Measurements from ENCODE around the gene CST6. TPM values are rescaled to one million over a fixed set of nuclear protein-coding genes. Genes with fewer than 3 reads are reported as not detected.
A peak's percentile ranks its signal among the peaks of the same experiment; 100 is the strongest.

Gene CST6
- total and polyA plus RNA-seq, 8 donors = 0.50 to 47.8 (median 6.6) TPM; not detected in 5

GRCh38 chr11:65978391-65979238, 33.2 kb upstream of the CST6 start:
- 89 to 95% (median 91%) methylated on average over 33 to 34 of the region's 34 CpGs for WGBS, 5 donors
- no peaks in the 10 kb centered on the region for H3K27me3 ChIP-seq
- no peak for DNase-seq

GRCh38 chr11:65979261-65979759, 32.5 kb upstream of the CST6 start:
- Histone ChIP-seq H3K4me1 (no peaks in the 10 kb centered on the region), H3K4me3 (no peak overlapping the region), H3K9me3 (no peaks in the 10 kb centered on the region), H3K27me3 (no peaks in the 10 kb centered on the region), H3K27ac (no peak overlapping the region), H3K36me3 (peaks cover 37 to 53% (median 52%) of the 10 kb centered on the region in 4 donors)
- no peak for DNase-seq
- WGBS, 5 donors = 81 to 89% (median 87%) methylated on average over 8 to 10 of the region's 10 CpGs
- intact Hi-C loops (cut with DNase I; ENCODE audit: low total_unique reads) = no loop called here
- TF ChIP-seq POLR2AphosphoS5 (IDR thresholded peaks at IDR 0.05) = no peak

More at GRCh38 chr11:65978391-65979238, 33.2 kb upstream of the CST6 start:
- H3K4me3 ChIP-seq = no peak overlapping the region
- intact Hi-C loops (cut with DNase I; ENCODE audit: low total_unique reads) = no loop called here
- TF ChIP-seq POLR2AphosphoS5 (IDR thresholded peaks at IDR 0.05) (no peak), CTCF (IDR thresholded peaks at IDR 0.05) (no peak), POLR2A (IDR thresholded peaks at IDR 0.05) (no peak), EP300 (IDR thresholded peaks at IDR 0.05) (no peak)
- H3K27ac ChIP-seq = no peak overlapping the region
- H3K4me1 ChIP-seq = no peaks in the 10 kb centered on the region
- peaks cover 40 to 57% (median 55%) of the 10 kb centered on the region in 4 donors for H3K36me3 ChIP-seq
- H3K9me3 ChIP-seq = no peaks in the 10 kb centered on the region

- Histone ChIP-seq H3K36me3 (peaks cover 34 to 41% (median 40%) of the 10 kb centered on the region in 4 donors), H3K4me1 (no peaks in the 10 kb centered on the region), H3K27ac (no peak overlapping the region), H3K9me3 (no peaks in the 10 kb centered on the region), H3K4me3 (no peak overlapping the region), H3K27me3 (no peaks in the 10 kb centered on the region)
- DNase-seq = no peak
- intact Hi-C loops (cut with DNase I; ENCODE audit: low total_unique reads) = no loop called here
- 67 to 82% (median 80%) methylated on average over 12 of the region's 12 CpGs for WGBS, 5 donors
- TF ChIP-seq CTCF (IDR thresholded peaks at IDR 0.05) (no peak), POLR2AphosphoS5 (IDR thresholded peaks at IDR 0.05) (no peak), POLR2A (IDR thresholded peaks at IDR 0.05) (no peak), EP300 (IDR thresholded peaks at IDR 0.05) (no peak)
Observed at GRCh38 chr11:65981101-65981740, 30.6 kb upstream of the CST6 start.

GRCh38 chr11:65981972-65982823, 29.6 kb upstream of the CST6 start:
- TF ChIP-seq CTCF (IDR thresholded peaks at IDR 0.05) (no peak), POLR2AphosphoS5 (IDR thresholded peaks at IDR 0.05) (no peak), EP300 (IDR thresholded peaks at IDR 0.05) (no peak)
- no peaks in the 10 kb centered on the region for H3K9me3 ChIP-seq
- H3K4me3 ChIP-seq = no peak overlapping the region
- no peaks in the 10 kb centered on the region for H3K4me1 ChIP-seq
- DNase-seq = no peak
- intact Hi-C loops (cut with DNase I; ENCODE audit: low total_unique reads) = no loop called here
- peak overlapping the region in 2 of 5 donors; percentile 7 for H3K27ac ChIP-seq
- H3K36me3 ChIP-seq = peaks cover 24 to 32% (median 30%) of the 10 kb centered on the region in 4 donors
- H3K27me3 ChIP-seq = no peaks in the 10 kb centered on the region
- 64 to 79% (median 70%) methylated on average over 14 to 16 of the region's 16 CpGs for WGBS, 5 donors
